ENCODE measurements around the gene METTL24. TPM values are rescaled to one million over a fixed set of nuclear protein-coding genes. Genes with fewer than 3 reads are reported as not detected.
"Not testable (repeated sequence)": the region's sequence is repeated elsewhere in the genome, so short reads cannot be mapped to it uniquely, and the experiment has no call there.

Gene METTL24
- total RNA-seq, 1 donor from 2014 or later, result 28.1 TPM

- TF ChIP-seq CTCF (IDR thresholded peaks at IDR 0.05; ENCODE audit: unreplicated experiment), result no peak
- peaks cover 85% of the 10 kb centered on the region for H3K4me1 Mint-ChIP-seq
- H3K27ac Mint-ChIP-seq, result peak overlapping the region; percentile 93
- no peaks in the 10 kb centered on the region for H3K27me3 Mint-ChIP-seq (ENCODE audit: low read depth)
- H3K4me3 Mint-ChIP-seq, result peak overlapping the region; percentile 4
- H3K9me3 Mint-ChIP-seq, result no peaks in the 10 kb centered on the region
- DNase-seq (ENCODE audit: low spot score in 2 of 2, unreplicated experiment in 2 of 2), result no peak
- H3K36me3 Mint-ChIP-seq, result no peaks in the 10 kb centered on the region
Measured at GRCh38 chr6:110352563-110353262, 5.4 kb downstream of the METTL24 start.

GRCh38 chr6:110351986-110352385, 6.2 kb downstream of the METTL24 start:
- H3K9me3 Mint-ChIP-seq, result no peaks in the 10 kb centered on the region
- no peak for DNase-seq (ENCODE audit: low spot score in 2 of 2, unreplicated experiment in 2 of 2)
- no peaks in the 10 kb centered on the region for H3K27me3 Mint-ChIP-seq (ENCODE audit: low read depth)
- H3K4me1 Mint-ChIP-seq, result peaks cover 82% of the 10 kb centered on the region
- H3K4me3 Mint-ChIP-seq, result no peak overlapping the region
- peak overlapping the region; percentile 93 for H3K27ac Mint-ChIP-seq
- H3K36me3 Mint-ChIP-seq, result no peaks in the 10 kb centered on the region
- TF ChIP-seq CTCF (IDR thresholded peaks at IDR 0.05; ENCODE audit: unreplicated experiment), result no peak

GRCh38 chr6:110351546-110351945, 6.6 kb downstream of the METTL24 start:
- Mint-ChIP-seq H3K4me1 (peaks cover 82% of the 10 kb centered on the region), H3K27me3 (ENCODE audit: low read depth) (no peaks in the 10 kb centered on the region), H3K9me3 (no peaks in the 10 kb centered on the region), H3K27ac (peak overlapping the region; percentile 95), H3K4me3 (no peak overlapping the region), H3K36me3 (no peaks in the 10 kb centered on the region)
- DNase-seq (ENCODE audit: low spot score in 2 of 2, unreplicated experiment in 2 of 2), result no peak
- no peak for TF ChIP-seq CTCF (IDR thresholded peaks at IDR 0.05; ENCODE audit: unreplicated experiment)

GRCh38 chr6:110350593-110350992, 7.6 kb downstream of the METTL24 start:
- not testable (repeated sequence) for H3K4me3 Mint-ChIP-seq

GRCh38 chr6:110348961-110349690, 9.0 kb downstream of the METTL24 start:
- no peak for TF ChIP-seq CTCF (IDR thresholded peaks at IDR 0.05; ENCODE audit: unreplicated experiment)
- DNase-seq (ENCODE audit: low spot score in 2 of 2, unreplicated experiment in 2 of 2), result no peak
- H3K9me3 Mint-ChIP-seq, result no peaks in the 10 kb centered on the region
- H3K4me3 Mint-ChIP-seq, result no peak overlapping the region
- H3K36me3 Mint-ChIP-seq, result no peaks in the 10 kb centered on the region
- peak overlapping the region; percentile 73 for H3K27ac Mint-ChIP-seq
- peaks cover 80% of the 10 kb centered on the region for H3K4me1 Mint-ChIP-seq
- no peaks in the 10 kb centered on the region for H3K27me3 Mint-ChIP-seq (ENCODE audit: low read depth)

More at GRCh38 chr6:110350593-110350992, 7.6 kb downstream of the METTL24 start:
- H3K27me3 Mint-ChIP-seq (ENCODE audit: low read depth); DNase-seq (ENCODE audit: low spot score in 2 of 2, unreplicated experiment in 2 of 2); H3K9me3 Mint-ChIP-seq; H3K36me3 Mint-ChIP-seq: not testable (repeated sequence)
- Mint-ChIP-seq H3K27ac (peak overlapping the region; percentile 73), H3K4me1 (peaks cover 81% of the 10 kb centered on the region)

GRCh38 chr6:110345025-110345424, 13.1 kb downstream of the METTL24 start:
- Mint-ChIP-seq H3K4me1 (peaks cover 86% of the 10 kb centered on the region), H3K4me3 (no peak overlapping the region), H3K36me3 (no peaks in the 10 kb centered on the region), H3K27ac (peak overlapping the region; percentile 76), H3K27me3 (ENCODE audit: low read depth) (no peaks in the 10 kb centered on the region), H3K9me3 (no peaks in the 10 kb centered on the region)
- TF ChIP-seq CTCF (IDR thresholded peaks at IDR 0.05; ENCODE audit: unreplicated experiment), result no peak
- no peak for DNase-seq (ENCODE audit: low spot score in 2 of 2, unreplicated experiment in 2 of 2)

Measured in mesothelial cell of epicardium (in vitro differentiated cells).